Measurements from ENCODE around the gene PTPRO.
A peak's percentile ranks its signal among the peaks of the same experiment; 100 is the strongest.

Gene PTPRO

DNA sequence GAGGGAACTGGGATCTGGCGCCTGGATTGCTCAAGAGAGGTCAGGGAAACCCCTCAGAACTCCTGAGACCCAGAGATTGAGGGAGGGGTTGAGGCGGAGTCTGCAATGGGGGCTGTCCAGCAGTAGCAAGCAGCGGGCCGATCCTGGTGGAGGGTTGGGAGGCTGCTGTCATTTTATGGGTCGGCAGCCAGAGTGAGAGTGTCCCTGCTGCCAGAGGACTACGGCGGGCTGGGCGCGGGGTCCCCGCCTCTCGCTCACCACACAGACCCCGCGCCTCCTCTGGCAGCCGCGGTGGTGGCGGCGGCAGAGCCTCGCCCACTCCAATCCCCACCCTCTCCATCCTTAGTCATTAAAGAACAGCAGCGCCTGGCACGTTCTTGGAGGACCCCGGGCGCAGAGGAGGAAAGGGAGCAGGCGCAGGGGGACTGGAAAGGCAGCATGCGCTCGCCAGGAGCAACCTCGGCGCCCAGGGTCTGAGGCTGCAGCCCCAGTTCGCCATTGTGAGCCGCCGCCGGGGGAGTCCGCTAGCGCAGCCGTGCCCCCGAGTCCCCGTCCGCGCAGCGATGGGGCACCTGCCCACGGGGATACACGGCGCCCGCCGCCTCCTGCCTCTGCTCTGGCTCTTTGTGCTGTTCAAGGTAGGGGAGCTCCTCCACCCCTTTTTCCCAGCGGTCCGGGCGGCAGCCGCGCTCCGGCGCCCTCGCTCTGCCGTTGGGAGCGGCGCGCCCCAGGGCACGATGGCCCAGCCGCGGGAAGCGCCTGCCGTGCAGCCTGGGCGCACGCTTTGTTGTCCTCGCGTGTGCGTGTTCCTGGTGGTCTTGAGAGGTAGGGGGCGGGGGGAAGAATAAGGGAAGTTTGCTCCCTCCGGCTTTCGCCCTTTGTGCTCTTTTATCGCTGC, at the start of gene PTPRO:
Gene PTPRO (plus strand): TSS at position 345 of the 898 bp plus-strand sequence.
- DNase-seq: peak; percentile 58

GRCh38 chr12:15273896-15274295, 48.4 kb upstream of the PTPRO start:
- in situ Hi-C loops (cut with HindIII; ENCODE audit: low pct_ligation_motif_present, low pct_unique_long_range_greater_than_20kb, low sequenced_read_pairs): no loop called here
- DNase-seq: no peak

More for the DNA sequence above, at the start of gene PTPRO:
- in situ Hi-C loops (cut with HindIII; ENCODE audit: low pct_ligation_motif_present, low pct_unique_long_range_greater_than_20kb, low sequenced_read_pairs): no loop called here

DNA sequence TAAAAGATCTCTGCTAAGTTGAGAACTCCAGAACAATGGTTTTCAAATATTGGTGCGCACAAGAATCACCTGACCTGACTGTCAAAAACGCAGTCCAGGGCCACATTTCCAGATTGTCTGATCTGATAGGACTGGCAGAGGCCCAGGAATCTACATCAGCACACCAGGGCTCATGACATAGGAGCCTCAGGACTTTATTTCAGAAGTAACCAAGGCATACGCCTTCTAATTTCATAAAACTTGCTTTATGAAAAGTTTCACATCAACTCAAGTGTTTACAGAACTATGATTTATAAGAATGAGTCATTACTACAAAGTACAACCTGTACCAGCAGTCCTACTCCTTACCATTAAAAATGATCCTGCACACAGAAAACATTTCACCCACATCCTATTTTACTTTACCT, 47.7 kb upstream of the PTPRO start:
- DNase-seq: no peak
- in situ Hi-C loops (cut with HindIII; ENCODE audit: low pct_ligation_motif_present, low pct_unique_long_range_greater_than_20kb, low sequenced_read_pairs): no loop called here

DNA sequence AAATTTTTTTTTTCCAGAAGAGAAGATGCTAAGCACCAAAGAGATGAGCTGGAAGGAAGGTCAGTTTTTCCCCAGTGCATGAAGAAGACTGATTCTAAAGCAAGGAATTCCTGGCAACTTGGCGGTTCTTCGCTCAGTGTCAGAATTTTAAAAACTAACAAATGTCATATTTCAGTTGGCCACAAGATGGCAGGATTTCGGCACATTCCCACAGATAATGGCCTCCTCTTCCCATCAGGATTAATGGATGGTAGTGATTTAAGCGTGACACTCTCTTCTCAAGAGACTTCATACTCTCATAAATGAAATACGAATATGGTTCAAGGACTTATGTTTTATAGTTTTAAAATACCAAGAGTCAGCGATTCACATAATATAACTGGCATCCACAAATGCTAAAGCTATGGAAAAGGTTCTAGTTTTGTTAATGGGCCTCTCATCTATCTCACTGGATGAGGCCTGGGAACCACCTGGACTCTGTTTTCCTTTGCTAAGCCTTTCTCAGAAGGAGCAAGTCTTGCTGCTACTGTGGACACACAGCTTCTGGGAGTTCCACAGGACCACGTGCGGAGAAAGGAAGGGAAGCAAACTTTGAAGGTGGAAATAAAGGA, 46.1 kb upstream of the PTPRO start:
- in situ Hi-C loops (cut with HindIII; ENCODE audit: low pct_ligation_motif_present, low pct_unique_long_range_greater_than_20kb, low sequenced_read_pairs): no loop called here
- peak; percentile 74 for DNase-seq

DNA sequence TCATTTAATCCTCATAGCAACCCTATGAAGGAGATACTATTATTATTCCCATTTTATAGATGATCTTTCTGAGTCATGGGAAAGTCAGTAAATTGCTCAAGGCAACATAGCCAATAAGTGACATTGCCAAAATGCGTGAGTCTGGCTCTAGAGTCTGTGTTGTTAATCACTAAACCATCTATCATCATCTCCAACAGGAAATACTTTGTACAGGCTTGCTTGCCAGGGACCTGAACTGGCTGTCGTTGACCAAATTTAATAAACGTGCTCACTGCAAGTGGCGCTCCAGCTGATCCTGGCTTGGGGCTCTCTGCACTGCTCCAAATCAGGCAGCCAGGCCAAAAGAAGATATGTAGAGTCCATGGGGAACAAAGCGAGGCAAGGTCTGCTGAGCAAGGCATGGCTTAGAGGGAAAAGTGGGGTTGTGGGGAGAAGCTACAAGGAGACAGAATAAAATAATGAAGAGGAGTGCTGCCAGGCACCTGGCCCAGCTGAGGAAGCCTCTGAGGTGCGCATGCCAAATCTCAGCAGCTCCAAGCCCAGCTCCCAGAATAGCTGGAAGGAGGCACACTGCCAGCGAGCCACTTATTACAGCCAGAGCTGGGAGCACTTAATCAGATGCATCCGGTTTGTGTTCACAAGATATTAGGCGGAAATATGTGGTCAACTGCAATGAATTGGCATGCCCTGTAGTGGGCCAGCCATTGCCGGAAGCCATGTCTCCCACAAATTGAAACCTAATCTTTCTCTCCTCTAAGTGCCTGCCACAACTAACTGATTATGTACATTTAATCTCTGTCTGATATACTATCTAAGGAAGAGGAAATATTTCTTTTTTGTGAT, 43.3 kb upstream of the PTPRO start:
- in situ Hi-C loops (cut with HindIII; ENCODE audit: low pct_ligation_motif_present, low pct_unique_long_range_greater_than_20kb, low sequenced_read_pairs): no loop called here
- DNase-seq: no peak

DNA sequence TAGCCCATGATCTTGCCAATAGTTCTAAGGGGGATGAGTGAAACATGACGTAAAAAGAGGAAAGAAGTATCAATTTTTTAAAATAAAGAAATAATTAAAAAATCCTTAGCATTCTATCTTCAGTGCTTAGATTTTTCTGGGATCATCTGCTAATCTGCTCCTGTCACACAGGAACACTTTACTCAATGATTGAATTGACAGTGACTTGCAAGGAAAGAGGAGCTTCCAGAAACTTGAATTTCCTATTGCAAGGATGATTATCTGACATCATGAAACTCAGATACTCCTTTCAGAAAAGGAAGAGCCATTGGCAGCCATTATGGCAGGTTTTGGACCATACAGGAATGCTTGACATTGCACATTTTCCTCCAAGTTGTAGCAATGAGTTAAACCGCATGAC, 41.4 kb upstream of the PTPRO start:
- DNase-seq: no peak
- in situ Hi-C loops (cut with HindIII; ENCODE audit: low pct_ligation_motif_present, low pct_unique_long_range_greater_than_20kb, low sequenced_read_pairs): no loop called here

- no peak for DNase-seq
- in situ Hi-C loops (cut with HindIII; ENCODE audit: low pct_ligation_motif_present, low pct_unique_long_range_greater_than_20kb, low sequenced_read_pairs): no loop called here
Observed at GRCh38 chr12:15289192-15289591, 33.1 kb upstream of the PTPRO start.

DNA sequence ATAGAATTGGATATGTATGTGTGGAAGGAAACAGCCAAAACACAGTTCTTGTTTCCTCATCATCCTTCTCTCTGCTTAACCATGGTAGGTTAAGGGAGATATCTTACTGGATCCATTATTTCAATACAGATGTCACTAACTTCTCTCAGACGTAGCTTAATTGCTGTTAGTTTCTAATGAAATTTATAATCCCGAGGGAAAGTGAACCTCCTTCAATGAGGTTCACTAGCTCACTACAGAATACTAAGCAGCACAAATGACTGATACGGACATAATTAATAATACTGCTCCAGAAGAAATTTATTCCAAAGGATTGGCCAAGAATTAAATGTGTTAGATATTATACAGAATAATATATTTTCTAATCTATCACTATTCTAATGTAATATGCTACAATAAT, 28.6 kb upstream of the PTPRO start:
- in situ Hi-C loops (cut with HindIII; ENCODE audit: low pct_ligation_motif_present, low pct_unique_long_range_greater_than_20kb, low sequenced_read_pairs): no loop called here
- no peak for DNase-seq

GRCh38 chr12:15299947-15300346, 22.4 kb upstream of the PTPRO start:
- in situ Hi-C loops (cut with HindIII; ENCODE audit: low pct_ligation_motif_present, low pct_unique_long_range_greater_than_20kb, low sequenced_read_pairs): no loop called here
- no peak for DNase-seq

DNA sequence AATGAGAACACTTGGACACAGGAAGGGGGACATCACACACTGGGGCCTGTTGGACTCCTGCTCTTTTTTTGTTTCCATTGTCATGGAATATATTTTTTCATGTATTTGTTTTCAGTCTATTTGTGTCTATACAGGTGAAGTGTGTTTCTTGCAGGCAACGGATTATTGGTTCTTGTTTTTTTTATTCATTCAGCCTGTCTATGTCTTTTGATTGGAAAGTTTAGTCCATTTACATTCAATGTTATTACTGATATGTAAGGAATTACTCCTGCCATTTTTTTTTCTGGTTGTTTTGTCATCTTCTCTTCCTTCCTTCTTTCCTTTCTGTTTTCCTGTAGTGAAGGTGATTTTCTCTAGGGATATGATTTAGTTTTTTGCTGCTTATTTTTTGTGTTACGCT, 18.0 kb upstream of the PTPRO start:
- in situ Hi-C loops (cut with HindIII; ENCODE audit: low pct_ligation_motif_present, low pct_unique_long_range_greater_than_20kb, low sequenced_read_pairs): no loop called here
- DNase-seq: no peak

DNA sequence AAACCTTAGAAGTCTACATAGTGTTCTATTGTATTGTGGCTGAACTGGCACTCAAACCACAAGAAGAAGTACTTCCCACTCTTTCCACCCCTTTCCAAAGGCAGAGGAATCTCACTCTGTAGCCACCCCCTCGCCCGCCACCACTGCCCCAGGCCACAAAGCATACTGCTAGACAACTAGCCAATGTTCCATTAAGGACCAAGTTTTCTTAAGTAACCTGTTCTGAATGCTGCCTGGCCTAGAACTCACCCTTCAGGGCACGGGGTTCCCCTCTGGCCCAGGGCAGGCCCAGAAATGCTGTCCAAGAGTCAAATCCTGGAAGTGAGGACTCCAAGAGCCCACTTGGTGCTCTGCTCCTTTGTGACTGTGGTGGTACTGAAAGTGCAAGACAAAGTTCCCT, 15.7 kb upstream of the PTPRO start:
- in situ Hi-C loops (cut with HindIII; ENCODE audit: low pct_ligation_motif_present, low pct_unique_long_range_greater_than_20kb, low sequenced_read_pairs): no loop called here
- DNase-seq: no peak

DNA sequence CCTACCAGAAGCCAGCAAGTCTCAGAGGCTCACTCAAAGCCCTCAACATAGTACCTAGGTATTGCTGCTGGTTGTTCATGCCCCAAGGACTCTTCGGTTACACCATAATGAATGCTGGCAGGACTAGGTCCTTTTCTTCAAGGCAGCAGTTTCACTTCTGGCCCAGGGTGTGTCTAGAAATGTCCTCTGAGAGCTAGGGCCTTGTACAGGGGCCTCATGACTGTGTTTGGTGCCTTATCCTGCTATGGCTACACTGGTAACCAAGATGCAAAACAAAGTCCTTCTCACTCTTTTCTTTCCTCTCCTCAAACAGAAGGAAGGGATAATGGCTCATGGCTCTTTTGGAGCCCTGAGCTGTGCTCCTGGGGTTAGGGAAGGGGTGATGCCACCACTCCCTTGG, 15.2 kb upstream of the PTPRO start:
- in situ Hi-C loops (cut with HindIII; ENCODE audit: low pct_ligation_motif_present, low pct_unique_long_range_greater_than_20kb, low sequenced_read_pairs): no loop called here
- DNase-seq: no peak

DNA sequence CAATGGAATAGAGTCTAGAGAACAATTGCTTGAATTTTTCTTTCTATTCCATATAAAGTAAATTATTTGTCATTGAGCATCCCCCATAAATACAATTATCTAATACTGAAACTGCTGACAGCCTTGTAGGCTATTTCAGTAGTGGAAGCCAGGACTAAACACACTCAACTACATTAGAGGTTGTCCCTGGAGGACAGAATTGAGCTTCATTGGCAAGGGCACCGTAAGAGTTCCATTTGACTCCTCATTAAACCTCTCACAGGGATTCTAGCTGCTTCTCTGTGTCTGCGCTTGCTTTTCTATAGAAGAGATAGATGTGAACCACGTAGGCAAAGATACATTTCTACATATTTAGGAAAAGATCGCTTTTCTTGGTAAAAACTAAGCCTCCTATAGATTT, 3.5 kb upstream of the PTPRO start:
- in situ Hi-C loops (cut with HindIII; ENCODE audit: low pct_ligation_motif_present, low pct_unique_long_range_greater_than_20kb, low sequenced_read_pairs): no loop called here
- no peak for DNase-seq

DNA sequence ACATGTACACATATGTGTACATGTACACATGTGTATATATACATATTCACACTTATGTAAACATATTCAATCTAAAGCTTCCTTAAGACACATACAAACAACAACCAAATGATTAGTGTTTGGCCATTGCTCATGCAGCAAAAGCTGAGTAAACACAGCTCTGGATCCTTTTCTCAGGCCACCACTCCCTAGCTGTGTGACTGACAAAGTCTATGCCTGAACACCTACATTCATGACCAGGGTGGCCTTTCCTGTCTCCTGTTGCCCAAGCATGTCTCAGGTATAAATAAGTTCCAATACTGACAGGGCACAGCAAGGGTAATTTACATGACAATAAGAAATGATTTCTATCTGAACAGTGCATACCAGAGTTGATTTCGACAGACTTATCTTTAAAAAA, 1.4 kb upstream of the PTPRO start:
- in situ Hi-C loops (cut with HindIII; ENCODE audit: low pct_ligation_motif_present, low pct_unique_long_range_greater_than_20kb, low sequenced_read_pairs): no loop called here

GRCh38 chr12:15323480-15323879, 1.2 kb downstream of the PTPRO start:
- DNase-seq: peak; percentile 42
- in situ Hi-C loops (cut with HindIII; ENCODE audit: low pct_ligation_motif_present, low pct_unique_long_range_greater_than_20kb, low sequenced_read_pairs): no loop called here

More for the DNA sequence above, 1.4 kb upstream of the PTPRO start:
- no peak for DNase-seq

DNA sequence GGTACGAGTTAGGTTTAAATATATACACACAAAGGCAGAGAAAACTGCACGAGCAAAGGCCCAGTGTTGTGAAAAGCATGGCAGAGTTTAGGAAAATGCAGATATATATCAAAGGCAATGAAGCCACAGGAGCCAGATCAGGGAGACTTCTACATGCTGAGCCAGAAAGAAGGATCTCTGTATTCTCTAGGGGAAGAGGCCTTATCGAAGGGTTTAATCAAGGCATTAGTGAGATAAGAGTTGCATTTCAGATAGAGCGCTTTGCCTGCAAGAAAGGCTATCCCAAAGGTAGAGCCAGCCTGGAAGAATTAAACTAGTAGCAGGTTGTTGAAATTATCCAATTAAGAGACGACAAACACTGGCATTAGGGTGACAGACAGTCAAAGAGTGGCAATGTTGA, 7.6 kb downstream of the PTPRO start:
- DNase-seq: no peak

GRCh38 chr12:15334225-15334624, 11.9 kb downstream of the PTPRO start:
- DNase-seq: no peak
- in situ Hi-C loops (cut with HindIII; ENCODE audit: low pct_ligation_motif_present, low pct_unique_long_range_greater_than_20kb, low sequenced_read_pairs): no loop called here

More for the DNA sequence above, 7.6 kb downstream of the PTPRO start:
- in situ Hi-C loops (cut with HindIII; ENCODE audit: low pct_ligation_motif_present, low pct_unique_long_range_greater_than_20kb, low sequenced_read_pairs): no loop called here

- in situ Hi-C loops (cut with HindIII; ENCODE audit: low pct_ligation_motif_present, low pct_unique_long_range_greater_than_20kb, low sequenced_read_pairs): no loop called here
- DNase-seq: peak; percentile 7
Observed at GRCh38 chr12:15335959-15336358, 13.7 kb downstream of the PTPRO start.

Measured in ACHN (cell line).